ENCODE results near the gene PDCD5. TPM values are rescaled to one million over a fixed set of nuclear protein-coding genes. Genes with fewer than 3 reads are reported as not detected.

PDCD5 gene
- total and polyA plus RNA-seq, 11 donors: 94.3 to 331 (median 157) TPM

DNA sequence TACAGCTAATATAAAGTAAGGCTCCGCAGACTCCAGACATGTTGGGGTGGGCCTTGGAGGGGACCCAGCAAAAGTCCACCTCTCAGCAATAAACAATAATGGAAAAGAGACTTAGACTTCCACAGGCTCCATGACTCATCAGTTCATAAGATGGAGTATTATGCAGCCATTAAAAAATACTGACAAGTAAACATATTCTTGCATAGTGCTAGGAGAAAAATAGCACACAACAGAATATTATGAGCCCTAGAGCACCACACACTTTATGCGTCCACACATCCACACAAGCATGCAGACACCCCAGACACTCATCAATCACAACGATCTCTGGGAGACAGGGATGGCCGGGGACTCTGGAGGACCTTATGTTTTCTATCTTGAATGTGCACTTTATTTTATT lies 46.0 kb downstream of the PDCD5 start:
- WGBS, 4 donors: 93 to 97% (median 97%) methylated on average over 4 of the region's 4 CpGs

DNA sequence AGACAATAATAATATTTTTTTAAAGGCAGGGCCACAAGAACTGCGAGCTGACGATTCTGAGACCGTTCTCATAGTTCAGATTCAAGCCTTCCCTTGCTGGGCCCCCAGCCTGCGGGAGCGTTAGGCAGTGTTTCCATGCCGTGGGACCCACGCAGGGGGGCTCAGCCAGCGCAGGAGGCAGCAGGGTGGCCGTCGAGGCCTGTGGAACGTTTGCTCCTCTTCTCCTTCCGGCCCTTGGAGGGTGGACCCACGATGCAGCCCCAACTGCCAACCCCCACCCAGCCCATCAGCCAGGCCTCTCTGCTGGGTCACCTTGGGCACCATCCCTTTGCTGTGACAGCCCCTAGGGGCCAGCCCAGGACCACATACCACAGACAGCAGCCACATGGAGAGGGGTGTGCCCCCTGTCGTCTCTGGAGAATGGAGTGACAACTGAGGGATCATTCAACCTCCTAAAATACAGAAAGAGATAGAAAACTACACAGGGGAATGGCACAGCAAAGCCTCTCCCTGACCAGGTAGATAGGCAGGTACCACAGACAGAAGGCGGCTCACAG lies 46.8 kb downstream of the PDCD5 start:
- no peak overlapping the region for H3K4me3 ChIP-seq
- peaks cover 0 to 16% (median 3%) of the 10 kb centered on the region in 12 donors for H3K4me1 ChIP-seq
- H3K36me3 ChIP-seq: peaks cover 0 to 91% (median 77%) of the 10 kb centered on the region in 9 donors
- peak; percentile 44 to 64 (median 57) for ATAC-seq
- TF ChIP-seq POLR2A (IDR thresholded peaks at IDR 0.05): no peak
- TF ChIP-seq, protein P1, sequence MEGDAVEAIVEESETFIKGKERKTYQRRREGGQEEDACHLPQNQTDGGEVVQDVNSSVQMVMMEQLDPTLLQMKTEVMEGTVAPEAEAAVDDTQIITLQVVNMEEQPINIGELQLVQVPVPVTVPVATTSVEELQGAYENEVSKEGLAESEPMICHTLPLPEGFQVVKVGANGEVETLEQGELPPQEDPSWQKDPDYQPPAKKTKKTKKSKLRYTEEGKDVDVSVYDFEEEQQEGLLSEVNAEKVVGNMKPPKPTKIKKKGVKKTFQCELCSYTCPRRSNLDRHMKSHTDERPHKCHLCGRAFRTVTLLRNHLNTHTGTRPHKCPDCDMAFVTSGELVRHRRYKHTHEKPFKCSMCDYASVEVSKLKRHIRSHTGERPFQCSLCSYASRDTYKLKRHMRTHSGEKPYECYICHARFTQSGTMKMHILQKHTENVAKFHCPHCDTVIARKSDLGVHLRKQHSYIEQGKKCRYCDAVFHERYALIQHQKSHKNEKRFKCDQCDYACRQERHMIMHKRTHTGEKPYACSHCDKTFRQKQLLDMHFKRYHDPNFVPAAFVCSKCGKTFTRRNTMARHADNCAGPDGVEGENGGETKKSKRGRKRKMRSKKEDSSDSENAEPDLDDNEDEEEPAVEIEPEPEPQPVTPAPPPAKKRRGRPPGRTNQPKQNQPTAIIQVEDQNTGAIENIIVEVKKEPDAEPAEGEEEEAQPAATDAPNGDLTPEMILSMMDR (IDR thresholded peaks at IDR 0.05): peak in 2 of 12 donors; percentile 20 to 25
- intact Hi-C loops (cut with DNase I): no loop called here
- no peaks in the 10 kb centered on the region for H3K27me3 ChIP-seq
- 61 to 74% (median 69%) methylated on average over 15 of the region's 15 CpGs for WGBS, 4 donors
- DNase-seq: peak in 1 of 5 donors; percentile 34
- no peaks in the 10 kb centered on the region for H3K9me3 ChIP-seq
- H3K27ac ChIP-seq: peak overlapping the region in 11 of 12 donors; percentile 0 to 71 (median 48)

More for the DNA sequence above, 46.0 kb downstream of the PDCD5 start:
- no peak for ATAC-seq
- Histone ChIP-seq H3K4me1 (peaks cover 0 to 16% (median 3%) of the 10 kb centered on the region in 12 donors), H3K4me3 (no peak overlapping the region), H3K27ac (no peak overlapping the region), H3K36me3 (peaks cover 0 to 97% (median 82%) of the 10 kb centered on the region in 9 donors), H3K9me3 (no peaks in the 10 kb centered on the region), H3K27me3 (no peaks in the 10 kb centered on the region)
- no peak for TF ChIP-seq POLR2A (IDR thresholded peaks at IDR 0.05)
- TF ChIP-seq, protein P1 (IDR thresholded peaks at IDR 0.05): no peak
- intact Hi-C loops (cut with DNase I): no loop called here
- DNase-seq: no peak

DNA sequence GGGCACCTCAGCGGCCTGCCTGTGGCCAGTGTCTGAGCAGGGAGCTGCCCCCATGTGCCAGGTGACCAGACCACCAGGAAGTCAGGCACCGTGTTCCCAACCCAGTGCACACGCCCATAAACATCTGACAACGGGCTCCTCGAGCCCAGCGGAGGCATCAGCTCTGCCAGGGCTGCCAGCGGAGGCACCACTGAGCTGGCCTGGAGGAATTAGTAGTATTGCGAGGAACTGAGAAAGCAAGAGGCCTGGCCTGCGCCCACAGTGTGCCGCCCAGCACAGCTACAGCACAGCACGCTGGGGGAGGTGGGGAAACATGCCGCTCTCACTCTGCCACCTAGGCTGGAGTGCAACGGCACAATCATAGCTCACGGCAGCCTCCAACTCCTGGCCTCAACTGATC lies 49.3 kb downstream of the PDCD5 start:
- Histone ChIP-seq H3K4me3 (no peak overlapping the region), H3K36me3 (peaks cover 0 to 78% (median 68%) of the 10 kb centered on the region in 9 donors), H3K27me3 (no peaks in the 10 kb centered on the region), H3K4me1 (peaks cover 0 to 16% (median 3%) of the 10 kb centered on the region in 12 donors), H3K9me3 (no peaks in the 10 kb centered on the region), H3K27ac (no peak overlapping the region)
- TF ChIP-seq, protein P1 (IDR thresholded peaks at IDR 0.05): no peak
- TF ChIP-seq POLR2A (IDR thresholded peaks at IDR 0.05): no peak
- intact Hi-C loops (cut with DNase I): no loop called here
- DNase-seq (no peak), ATAC-seq (no peak)
- WGBS, 4 donors: 87 to 95% (median 90%) methylated on average over 6 to 14 of the region's 14 CpGs

DNA sequence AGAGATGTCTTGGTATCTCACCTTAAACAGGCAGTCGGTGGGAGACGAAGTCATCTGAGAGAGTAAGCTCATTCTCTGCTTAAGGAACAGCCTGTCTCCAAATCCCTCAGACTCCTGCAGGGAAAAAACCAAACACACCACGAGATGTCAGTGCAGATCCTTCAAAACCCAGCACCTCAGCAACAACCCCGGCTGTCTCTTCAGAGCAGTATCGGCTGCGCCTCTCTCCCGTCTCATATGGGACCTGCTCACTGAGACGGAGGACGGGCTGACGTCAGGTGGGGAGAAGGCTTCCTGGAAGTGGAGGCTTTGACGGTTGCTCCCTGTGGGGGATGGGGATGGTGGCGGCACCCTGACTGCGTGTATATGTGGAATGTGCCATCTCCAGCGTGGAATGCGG lies 50.4 kb downstream of the PDCD5 start:
- H3K9me3 ChIP-seq: no peaks in the 10 kb centered on the region
- DNase-seq (no peak), ATAC-seq (peak in 1 of 4 donors; percentile 36)
- H3K4me3 ChIP-seq: no peak overlapping the region
- no peak for TF ChIP-seq POLR2A (IDR thresholded peaks at IDR 0.05)
- TF ChIP-seq, protein P1 (IDR thresholded peaks at IDR 0.05): peak in 1 of 12 donors; percentile 8
- H3K36me3 ChIP-seq: peaks cover 0 to 80% (median 68%) of the 10 kb centered on the region in 9 donors
- WGBS, 4 donors: 87 to 92% (median 89%) methylated on average over 13 to 15 of the region's 15 CpGs
- H3K27me3 ChIP-seq: no peaks in the 10 kb centered on the region
- no peak overlapping the region for H3K27ac ChIP-seq
- intact Hi-C loops (cut with DNase I): no loop called here
- peaks cover 0 to 16% (median 3%) of the 10 kb centered on the region in 12 donors for H3K4me1 ChIP-seq

Other genes starting within 250 kb of the PDCD5 start
- 10 to 100 TPM in 8 of 9 donors, 1 to 10 TPM in 1; 9.1 to 27.3 (median 17.3) TPM for gene ZNF507, start 235.6 kb upstream of the PDCD5 start, total RNA-seq
- 1 to 10 TPM; 4.2 to 7.7 TPM for gene ZNF507, start 235.6 kb upstream of the PDCD5 start, polyA plus RNA-seq
- 10 to 100 TPM in 4 of 9 donors, 1 to 10 TPM in 5; 3.6 to 15.2 (median 8.7) TPM for gene DPY19L3, start 175.4 kb upstream of the PDCD5 start, total RNA-seq
- 1 to 10 TPM; 1.5 to 5.3 TPM for gene DPY19L3, start 175.4 kb upstream of the PDCD5 start, polyA plus RNA-seq
- 10 to 100 TPM; 14.6 to 47.5 (median 23.6) TPM for gene ANKRD27, start 94.0 kb downstream of the PDCD5 start, total RNA-seq
- gene ANKRD27, start 94.0 kb downstream of the PDCD5 start, polyA plus RNA-seq: 10 to 100 TPM in 1 of 2 donors, 1 to 10 TPM in 1; 5.8 to 14.1 TPM
- 10 to 100 TPM in 2 of 9 donors, 1 to 10 TPM in 7; 2.6 to 11.2 (median 4.5) TPM for gene RGS9BP, start 94.7 kb downstream of the PDCD5 start, total RNA-seq
- 1 to 10 TPM in 1 of 2 donors, under 1 TPM in 1; 0.83 to 3.4 TPM for gene RGS9BP, start 94.7 kb downstream of the PDCD5 start, polyA plus RNA-seq
- gene NUDT19, start 110.6 kb downstream of the PDCD5 start, total RNA-seq: 10 to 100 TPM; 15.2 to 31.3 (median 20.7) TPM
- gene NUDT19, start 110.6 kb downstream of the PDCD5 start, polyA plus RNA-seq: 10 to 100 TPM; 12.5 to 13.3 TPM
- under 1 TPM in 5 of 9 donors, not detected in 4; 0.10 to 0.63 (median 0.29) TPM for gene TDRD12, start 138.6 kb downstream of the PDCD5 start, total RNA-seq
- under 1 TPM in 1 of 2 donors, not detected in 1; 0.06 TPM for gene TDRD12, start 138.6 kb downstream of the PDCD5 start, polyA plus RNA-seq

All from heart left ventricle (tissue), 16 donors.